NCI-H2081 treated with DMSO at 0.1 percent for 48 hours (cell line): ENCODE data around the gene PCSK6.

Experiments
- DNase-seq: peaks from one replicate; lab custom pipeline; 2025; lab: John Stamatoyannopoulos, UW

PCSK6 gene

GRCh38 chr15:101276501-101277037 lies 212.9 kb downstream of the PCSK6 start:
- no peak for DNase-seq

- no peak for DNase-seq
Measured at GRCh38 chr15:101275018-101275417, 214.5 kb downstream of the PCSK6 start.

GRCh38 chr15:101273534-101273933 lies 216.0 kb downstream of the PCSK6 start:
- no peak for DNase-seq

GRCh38 chr15:101272584-101272983 lies 216.9 kb downstream of the PCSK6 start:
- DNase-seq = no peak

GRCh38 chr15:101269479-101270223 lies 219.9 kb downstream of the PCSK6 start:
- no peak for DNase-seq

- no peak for DNase-seq
Measured at GRCh38 chr15:101267320-101268104, 222.0 kb downstream of the PCSK6 start.

- DNase-seq = no peak
Measured at GRCh38 chr15:101266787-101267186, 222.7 kb downstream of the PCSK6 start.

GRCh38 chr15:101266034-101266433 lies 223.5 kb downstream of the PCSK6 start:
- DNase-seq = no peak

- DNase-seq = no peak
Measured at GRCh38 chr15:101264911-101265641, 224.4 kb downstream of the PCSK6 start.

GRCh38 chr15:101264011-101264410 lies 225.5 kb downstream of the PCSK6 start:
- DNase-seq = no peak

GRCh38 chr15:101262551-101262950 lies 227.0 kb downstream of the PCSK6 start:
- no peak for DNase-seq

GRCh38 chr15:101258238-101259144 lies 231.0 kb downstream of the PCSK6 start:
- DNase-seq = peak; percentile 32

- no peak for DNase-seq
Measured at GRCh38 chr15:101256757-101257156, 232.8 kb downstream of the PCSK6 start.

- no peak for DNase-seq
Measured at GRCh38 chr15:101255615-101256241, 233.8 kb downstream of the PCSK6 start.

- no peak for DNase-seq
Measured at GRCh38 chr15:101255051-101255395, 234.5 kb downstream of the PCSK6 start.

GRCh38 chr15:101254157-101255050 lies 235.1 kb downstream of the PCSK6 start:
- DNase-seq = no peak
